OCI-LY3 (cell line): ENCODE results near the gene CPED1.
A peak's percentile ranks its signal among the peaks of the same experiment; 100 is the strongest.
"Not testable (repeated sequence)": the region's sequence is repeated elsewhere in the genome, so short reads cannot be mapped to it uniquely, and the experiment has no call there.

ENCODE experiments used
- H2AFZ ChIP-seq: fragments of 200-600, 300-600 bp; shearing (Covaris generic); 2 replicates; pipeline ENCODE4 v1.6.0; 2014; ENCODE audit warnings: antibody characterized with exemption, low read depth, low read length
- H3K27ac ChIP-seq: fragments of 200-600, 300-600 bp; sonication (generic); 2 replicates; pipeline ENCODE4 v1.5.1; 2014; ENCODE audit warnings: mild to moderate bottlenecking, low read length, moderate library complexity, mixed read lengths
- H3K27me3 ChIP-seq: fragments of 200-600, 300-600 bp; sonication (generic); 2 replicates; pipeline ENCODE4 v1.6.1; 2014; ENCODE audit warnings: low read depth, low read length, mixed read lengths
- H3K36me3 ChIP-seq: fragments of 200-600, 300-600 bp; sonication (generic); replicated peaks from 2 replicates; pipeline ENCODE3; 2014; ENCODE audit warnings: low read depth, low read length, mixed read lengths
- H3K4me1 ChIP-seq: fragments of 300-600, 200-600 bp; sonication (generic); 2 replicates; pipeline ENCODE4 v1.6.1; 2014; ENCODE audit warnings: low read length, mixed read lengths
- H3K4me2 ChIP-seq: fragments of 200-600, 300-600 bp; sonication (generic); 2 replicates; pipeline ENCODE4 v1.6.1; 2014; ENCODE audit warnings: low read length, mixed read lengths
- H3K4me3 ChIP-seq: fragments of 300-600, 200-600 bp; sonication (generic); 2 replicates; pipeline ENCODE4 v1.5.1; 2014; ENCODE audit warnings: antibody characterized with exemption, mild to moderate bottlenecking, low read length, moderate library complexity
- H3K79me2 ChIP-seq: fragments of 300-600, 200-600 bp; shearing (Covaris generic); 2 replicates; pipeline ENCODE4 v1.6.1; 2014; ENCODE audit warnings: mild to moderate bottlenecking, low read length, mixed read lengths
- H3K9ac ChIP-seq: fragments of 300-600, 200-600 bp; shearing (Covaris generic); 2 replicates; pipeline ENCODE4 v1.6.0; 2014; ENCODE audit warnings: mild to moderate bottlenecking, low read length, moderate library complexity
- H3K9me3 ChIP-seq: fragments of 200-600, 300-600 bp; shearing (Covaris generic); 2 replicates; pipeline ENCODE4 v1.6.1; 2014; ENCODE audit warnings: low read length, mixed read lengths; ENCODE audit not compliant: insufficient read depth
- H4K20me1 ChIP-seq: fragments of 200-600, 300-600 bp; sonication (generic); 2 replicates; pipeline ENCODE4 v1.6.1; 2016; ENCODE audit warnings: low read length, mixed read lengths; ENCODE audit not compliant: insufficient read depth
- EZH2phosphoT487 ChIP-seq: fragments of 200-600 bp; shearing (Covaris generic); IDR thresholded peaks from 2 replicates; pipeline ENCODE4 v1.6.1; 2018; ENCODE audit warnings: antibody characterized with exemption, mixed run types, low read depth
- TF ChIP-seq, protein P1 (sequence below): fragments of 200-600, 300-600 bp; sonication (generic); IDR thresholded peaks from 2 replicates; pipeline ENCODE4 v1.5.1; 2014; ENCODE audit warnings: antibody characterized with exemption, low read length, low read depth

The CPED1 gene

DNA sequence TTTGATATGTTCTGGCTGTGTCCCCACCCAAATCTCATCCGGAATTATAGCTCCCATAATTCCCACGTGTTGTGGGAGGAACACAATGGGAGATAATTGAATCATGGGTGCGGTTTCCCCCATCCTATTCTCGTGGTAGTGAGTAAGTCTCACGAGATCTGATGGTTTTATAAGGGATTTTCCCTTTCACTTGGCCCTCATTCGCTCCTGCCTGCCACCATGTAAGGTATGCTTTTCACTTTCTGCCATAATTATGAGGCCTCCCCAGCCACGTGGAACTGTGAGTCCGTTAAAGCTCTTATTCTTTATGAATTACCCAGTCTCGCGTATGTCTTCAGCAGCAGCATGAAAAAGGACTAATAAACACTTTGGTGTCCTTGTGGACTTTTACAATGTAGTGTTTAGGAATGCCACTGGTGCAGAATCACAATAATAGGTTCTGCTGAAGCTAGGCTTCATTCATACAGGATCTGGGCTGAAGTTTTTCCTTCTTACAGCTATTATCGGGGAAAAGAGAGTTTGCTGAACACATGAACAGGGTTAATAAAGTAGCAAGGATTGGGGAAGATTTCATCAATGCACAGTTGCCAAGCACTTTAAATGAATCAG lies 74.3 kb downstream of the CPED1 start:
- no peaks in the 10 kb centered on the region; the same call in 1 of the 2 replicates for H3K9me3 ChIP-seq

DNA sequence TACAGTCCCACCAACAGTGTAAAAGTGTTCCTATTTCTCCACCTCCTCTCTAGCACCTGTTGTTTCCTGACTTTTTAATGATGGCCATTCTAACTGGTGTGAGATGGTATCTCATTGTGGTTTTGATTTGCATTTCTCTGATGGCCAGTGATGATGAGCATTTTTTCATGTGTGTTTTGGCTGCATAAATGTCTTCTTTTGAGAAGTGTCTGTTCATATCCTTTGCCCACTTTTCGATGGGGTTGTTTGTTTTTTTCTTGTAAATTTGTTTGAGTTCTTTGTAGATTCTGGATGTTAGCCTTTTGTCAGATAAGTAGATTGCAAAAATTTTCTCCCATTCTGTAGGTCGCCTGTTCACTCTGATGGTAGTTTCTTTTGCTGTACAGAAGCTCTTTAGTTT lies 79.2 kb downstream of the CPED1 start:
- H3K9me3 ChIP-seq, H3K27ac ChIP-seq, H3K4me2 ChIP-seq, H3K4me1 ChIP-seq, H3K27me3 ChIP-seq, H2AFZ ChIP-seq, H3K79me2 ChIP-seq, H3K36me3 ChIP-seq, H4K20me1 ChIP-seq, H3K4me3 ChIP-seq, H3K9ac ChIP-seq: not testable (repeated sequence)

More for the DNA sequence above, 74.3 kb downstream of the CPED1 start:
- H3K4me1 ChIP-seq = peaks cover 4% of the 10 kb centered on the region; the same call in 1 of the 2 replicates
- no peaks in the 10 kb centered on the region for H3K27me3 ChIP-seq
- TF ChIP-seq, protein P1, sequence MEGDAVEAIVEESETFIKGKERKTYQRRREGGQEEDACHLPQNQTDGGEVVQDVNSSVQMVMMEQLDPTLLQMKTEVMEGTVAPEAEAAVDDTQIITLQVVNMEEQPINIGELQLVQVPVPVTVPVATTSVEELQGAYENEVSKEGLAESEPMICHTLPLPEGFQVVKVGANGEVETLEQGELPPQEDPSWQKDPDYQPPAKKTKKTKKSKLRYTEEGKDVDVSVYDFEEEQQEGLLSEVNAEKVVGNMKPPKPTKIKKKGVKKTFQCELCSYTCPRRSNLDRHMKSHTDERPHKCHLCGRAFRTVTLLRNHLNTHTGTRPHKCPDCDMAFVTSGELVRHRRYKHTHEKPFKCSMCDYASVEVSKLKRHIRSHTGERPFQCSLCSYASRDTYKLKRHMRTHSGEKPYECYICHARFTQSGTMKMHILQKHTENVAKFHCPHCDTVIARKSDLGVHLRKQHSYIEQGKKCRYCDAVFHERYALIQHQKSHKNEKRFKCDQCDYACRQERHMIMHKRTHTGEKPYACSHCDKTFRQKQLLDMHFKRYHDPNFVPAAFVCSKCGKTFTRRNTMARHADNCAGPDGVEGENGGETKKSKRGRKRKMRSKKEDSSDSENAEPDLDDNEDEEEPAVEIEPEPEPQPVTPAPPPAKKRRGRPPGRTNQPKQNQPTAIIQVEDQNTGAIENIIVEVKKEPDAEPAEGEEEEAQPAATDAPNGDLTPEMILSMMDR = no peak
- no peak for TF ChIP-seq EZH2phosphoT487
- no peaks in the 10 kb centered on the region for H3K36me3 ChIP-seq
- no peak overlapping the region for H3K9ac ChIP-seq
- H3K4me2 ChIP-seq = peak overlapping the region; percentile 11; the same call in 1 of the 2 replicates
- no peak overlapping the region for H2AFZ ChIP-seq
- H3K27ac ChIP-seq = no peak overlapping the region
- no peaks in the 10 kb centered on the region for H3K79me2 ChIP-seq
- no peaks in the 10 kb centered on the region for H4K20me1 ChIP-seq
- no peak overlapping the region for H3K4me3 ChIP-seq

DNA sequence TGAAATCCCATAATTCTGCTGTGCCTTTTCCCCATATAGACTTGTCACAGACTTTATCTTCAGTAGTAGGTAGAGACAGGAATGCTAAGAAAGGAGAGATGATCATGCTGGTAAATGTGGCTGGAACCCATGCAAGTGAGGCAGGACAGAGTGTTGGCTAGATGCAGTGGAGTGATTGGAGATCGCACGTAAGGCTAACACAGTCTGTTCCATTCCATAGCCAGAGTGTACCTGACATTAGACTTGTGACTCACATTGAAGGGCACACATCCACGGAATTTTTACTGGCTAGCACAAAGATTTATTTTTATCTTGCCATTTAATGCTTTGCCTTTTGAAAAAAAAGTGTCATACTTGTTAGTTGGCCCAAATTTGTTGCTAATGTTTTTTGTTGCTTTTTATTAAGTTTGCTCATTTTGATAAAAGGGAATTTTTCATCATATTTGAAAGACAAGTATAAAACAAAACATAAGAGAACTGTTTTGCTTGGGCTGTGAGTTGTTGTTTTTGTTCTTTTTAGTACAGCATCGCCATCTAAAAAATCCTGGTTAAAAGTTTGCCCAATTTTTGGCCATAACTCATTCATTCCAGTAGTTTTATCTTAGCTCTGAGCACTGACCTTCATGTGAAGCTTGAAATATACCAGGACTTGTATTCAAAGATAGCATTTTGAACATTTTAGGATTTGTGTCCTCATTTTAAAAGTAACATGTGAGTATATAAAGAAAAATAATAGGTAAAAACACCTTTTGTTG lies 81.0 kb downstream of the CPED1 start:
- H3K4me1 ChIP-seq = peaks cover 11% of the 10 kb centered on the region
- no peak overlapping the region for H3K9ac ChIP-seq
- peaks cover 5% of the 10 kb centered on the region for H3K27me3 ChIP-seq
- no peaks in the 10 kb centered on the region for H3K9me3 ChIP-seq
- no peaks in the 10 kb centered on the region for H3K36me3 ChIP-seq
- H3K79me2 ChIP-seq = no peaks in the 10 kb centered on the region
- no peak overlapping the region for H3K4me3 ChIP-seq
- TF ChIP-seq EZH2phosphoT487 = no peak
- TF ChIP-seq, protein P1 = no peak
- no peaks in the 10 kb centered on the region for H4K20me1 ChIP-seq
- H3K27ac ChIP-seq = no peak overlapping the region
- no peak overlapping the region for H3K4me2 ChIP-seq
- H2AFZ ChIP-seq = no peak overlapping the region

DNA sequence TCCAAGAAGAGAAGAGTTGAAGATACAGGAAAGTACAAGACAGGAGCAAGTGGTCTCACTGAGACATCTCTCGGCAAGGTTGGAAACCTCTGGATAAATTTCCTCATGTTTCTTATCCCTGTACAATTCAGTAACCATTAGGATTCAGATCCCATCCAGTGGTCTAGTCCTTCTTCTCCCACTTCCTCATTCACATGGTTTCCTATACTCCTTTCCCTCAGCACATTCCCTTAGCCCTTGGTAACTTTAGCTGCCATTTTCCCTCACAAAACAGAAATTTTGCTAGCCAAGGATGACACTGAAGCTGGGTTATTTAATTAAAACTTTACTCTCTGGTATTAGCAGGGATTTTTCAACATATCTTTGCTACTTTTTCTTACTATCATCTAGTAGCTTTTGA lies 82.6 kb downstream of the CPED1 start:
- Histone ChIP-seq H4K20me1 (no peaks in the 10 kb centered on the region), H3K4me1 (peaks cover 15% of the 10 kb centered on the region), H2AFZ (no peak overlapping the region), H3K36me3 (no peaks in the 10 kb centered on the region), H3K79me2 (no peaks in the 10 kb centered on the region), H3K27ac (no peak overlapping the region), H3K9me3 (no peaks in the 10 kb centered on the region), H3K27me3 (peaks cover 19% of the 10 kb centered on the region), H3K4me3 (no peak overlapping the region), H3K9ac (no peak overlapping the region), H3K4me2 (no peak overlapping the region)
- no peak for TF ChIP-seq EZH2phosphoT487
- TF ChIP-seq, protein P1 = no peak
